ENCODE measurements around the gene CRIM1.

CRIM1 gene

GRCh38 chr2:36512705-36513104 lies 157.1 kb downstream of the CRIM1 start:
- DNase-seq (ENCODE audit: low read depth), result no peak
- no peak overlapping the region for H3K4me3 ChIP-seq (ENCODE audit: low read depth, low read length)
- TF ChIP-seq CTCF (IDR thresholded peaks at IDR 0.05; ENCODE audit: low read depth, low read length, missing control alignments), result no peak
- in situ Hi-C loops (cut with HindIII; ENCODE audit: low sequenced_read_pairs), result loop anchor here (25.0 kb wide), 1 partner anchor 150 kb away; no protein-coding TSS in a partner anchor

GRCh38 chr2:36513661-36514060 lies 158.1 kb downstream of the CRIM1 start:
- no peak for TF ChIP-seq CTCF (IDR thresholded peaks at IDR 0.05; ENCODE audit: low read depth, low read length, missing control alignments)
- no peak for DNase-seq (ENCODE audit: low read depth)

GRCh38 chr2:36515538-36515937 lies 160.0 kb downstream of the CRIM1 start:
- TF ChIP-seq CTCF (IDR thresholded peaks at IDR 0.05; ENCODE audit: low read depth, low read length, missing control alignments), result no peak
- H3K4me3 ChIP-seq (ENCODE audit: low read depth, low read length), result no peak overlapping the region
- DNase-seq (ENCODE audit: low read depth), result no peak
- in situ Hi-C loops (cut with HindIII; ENCODE audit: low sequenced_read_pairs), result loop anchor here (25.0 kb wide), 1 partner anchor 147 kb away; no protein-coding TSS in a partner anchor

More at GRCh38 chr2:36513661-36514060, 158.1 kb downstream of the CRIM1 start:
- H3K4me3 ChIP-seq (ENCODE audit: low read depth, low read length), result no peak overlapping the region
- in situ Hi-C loops (cut with HindIII; ENCODE audit: low sequenced_read_pairs), result loop anchor here (25.0 kb wide), 1 partner anchor 149 kb away; no protein-coding TSS in a partner anchor

GRCh38 chr2:36516136-36516870 lies 160.7 kb downstream of the CRIM1 start:
- DNase-seq (ENCODE audit: low read depth), result no peak
- in situ Hi-C loops (cut with HindIII; ENCODE audit: low sequenced_read_pairs), result loop anchor here (25.0 kb wide), 1 partner anchor 146 kb away; no protein-coding TSS in a partner anchor
- no peak for TF ChIP-seq CTCF (IDR thresholded peaks at IDR 0.05; ENCODE audit: low read depth, low read length, missing control alignments)
- H3K4me3 ChIP-seq (ENCODE audit: low read depth, low read length), result no peak overlapping the region

- TF ChIP-seq CTCF (IDR thresholded peaks at IDR 0.05; ENCODE audit: low read depth, low read length, missing control alignments), result no peak
- DNase-seq (ENCODE audit: low read depth), result no peak
- no peak overlapping the region for H3K4me3 ChIP-seq (ENCODE audit: low read depth, low read length)
- in situ Hi-C loops (cut with HindIII; ENCODE audit: low sequenced_read_pairs), result loop anchor here (25.0 kb wide), 1 partner anchor 142 kb away; no protein-coding TSS in a partner anchor
These were observed 164.9 kb downstream of the CRIM1 start for GRCh38 chr2:36520431-36520830.

- no peak overlapping the region for H3K4me3 ChIP-seq (ENCODE audit: low read depth, low read length)
- in situ Hi-C loops (cut with HindIII; ENCODE audit: low sequenced_read_pairs), result loop anchor here (25.0 kb wide), 1 partner anchor 139 kb away; no protein-coding TSS in a partner anchor
These were observed 167.6 kb downstream of the CRIM1 start for GRCh38 chr2:36523153-36523552.

More at GRCh38 chr2:36523153-36523552, 167.6 kb downstream of the CRIM1 start:
- TF ChIP-seq CTCF (IDR thresholded peaks at IDR 0.05; ENCODE audit: low read depth, low read length, missing control alignments), result no peak
- DNase-seq (ENCODE audit: low read depth), result no peak
